HL-60 (cell line): Measurements from ENCODE around the gene NNT.
"Not testable (repeated sequence)": the region's sequence is repeated elsewhere in the genome, so short reads cannot be mapped to it uniquely, and the experiment has no call there.

ENCODE experiments used
- DNase-seq, 2 experiments: peaks; one replicate each; pipeline ENCODE4 v3.0.0-alpha.2; 2010 to 2020; ENCODE audit warnings: low read depth in 1 of 2, low spot score in 1 of 2
- H3K27ac ChIP-seq: fragments of 250-450 bp; sonication (Bioruptor Pico); replicated peaks from 2 replicates; pipeline ENCODE4 v1.5.1; 2020; ENCODE audit warnings: mild to moderate bottlenecking, moderate library complexity
- H3K27me3 ChIP-seq: fragments of 250-450 bp; sonication (Bioruptor Pico); 2 replicates; pipeline ENCODE4 v1.5.1; 2021; ENCODE audit warnings: mild to moderate bottlenecking, moderate library complexity; ENCODE audit not compliant: insufficient read depth, poor library complexity, severe bottlenecking
- H3K4me3 ChIP-seq: replicated peaks from 2 replicates; pipeline ENCODE4 v1.5.1; 2011; ENCODE audit warnings: mild to moderate bottlenecking, control low read depth, low read length; ENCODE audit not compliant: insufficient read depth
- CTCF ChIP-seq: IDR thresholded peaks from one replicate; pipeline ENCODE4 v1.5.1; 2011; ENCODE audit warnings: low read length, control low read depth, inconsistent platforms; ENCODE audit not compliant: insufficient read depth
- GABPA ChIP-seq: IDR thresholded peaks from 2 replicates; pipeline ENCODE4 v1.6.1; 2012; ENCODE audit warnings: low read depth
- POLR2AphosphoS5 ChIP-seq: IDR thresholded peaks from 2 replicates; pipeline ENCODE4 v1.6.1; 2012; ENCODE audit warnings: low read depth
- REST ChIP-seq: IDR thresholded peaks from 2 replicates; pipeline ENCODE4 v1.6.1; 2012; ENCODE audit warnings: low read depth; ENCODE audit not compliant: insufficient replicate concordance
- SPI1 ChIP-seq: IDR thresholded peaks from 2 replicates; pipeline ENCODE4 v1.6.1; 2012; ENCODE audit warnings: low read depth, mild to moderate bottlenecking, borderline replicate concordance

Gene NNT

GRCh38 chr5:43702815-43703214 lies 99.8 kb downstream of the NNT start:
- no peak overlapping the region for H3K27ac ChIP-seq
- DNase-seq: no peak
- no peak overlapping the region for H3K4me3 ChIP-seq
- TF ChIP-seq GABPA (no peak), POLR2AphosphoS5 (no peak), SPI1 (no peak), REST (no peak), CTCF (no peak)
- H3K27me3 ChIP-seq: no peaks in the 10 kb centered on the region

GRCh38 chr5:43704243-43704642 lies 101.3 kb downstream of the NNT start:
- Histone ChIP-seq H3K27me3 (no peaks in the 10 kb centered on the region), H3K4me3 (no peak overlapping the region), H3K27ac (no peak overlapping the region)
- no peak for TF ChIP-seq REST
- TF ChIP-seq CTCF: no peak
- no peak for TF ChIP-seq SPI1
- no peak for TF ChIP-seq POLR2AphosphoS5
- no peak for TF ChIP-seq GABPA
- no peak for DNase-seq

GRCh38 chr5:43706576-43706975 lies 103.6 kb downstream of the NNT start:
- DNase-seq, H3K27me3 ChIP-seq, H3K4me3 ChIP-seq, H3K27ac ChIP-seq: not testable (repeated sequence)

- no peak overlapping the region for H3K4me3 ChIP-seq
- TF ChIP-seq POLR2AphosphoS5: no peak
- TF ChIP-seq SPI1: no peak
- TF ChIP-seq CTCF: no peak
- TF ChIP-seq REST: no peak
- no peak for TF ChIP-seq GABPA
- no peak overlapping the region for H3K27ac ChIP-seq
- no peak for DNase-seq
- no peaks in the 10 kb centered on the region for H3K27me3 ChIP-seq
These were observed 108.5 kb downstream of the NNT start for GRCh38 chr5:43711496-43711895.
